CD4-positive, alpha-beta T cell treated with Interferon gamma for 1 hour (primary cell): ENCODE results near the gene HMGN3.
"Not testable (repeated sequence)": the region's sequence is repeated elsewhere in the genome, so short reads cannot be mapped to it uniquely, and the experiment has no call there.

Source experiments
- DNase-seq: peaks from one replicate; pipeline ENCODE4 v3.0.0-alpha.2; 2020

Gene HMGN3

DNA sequence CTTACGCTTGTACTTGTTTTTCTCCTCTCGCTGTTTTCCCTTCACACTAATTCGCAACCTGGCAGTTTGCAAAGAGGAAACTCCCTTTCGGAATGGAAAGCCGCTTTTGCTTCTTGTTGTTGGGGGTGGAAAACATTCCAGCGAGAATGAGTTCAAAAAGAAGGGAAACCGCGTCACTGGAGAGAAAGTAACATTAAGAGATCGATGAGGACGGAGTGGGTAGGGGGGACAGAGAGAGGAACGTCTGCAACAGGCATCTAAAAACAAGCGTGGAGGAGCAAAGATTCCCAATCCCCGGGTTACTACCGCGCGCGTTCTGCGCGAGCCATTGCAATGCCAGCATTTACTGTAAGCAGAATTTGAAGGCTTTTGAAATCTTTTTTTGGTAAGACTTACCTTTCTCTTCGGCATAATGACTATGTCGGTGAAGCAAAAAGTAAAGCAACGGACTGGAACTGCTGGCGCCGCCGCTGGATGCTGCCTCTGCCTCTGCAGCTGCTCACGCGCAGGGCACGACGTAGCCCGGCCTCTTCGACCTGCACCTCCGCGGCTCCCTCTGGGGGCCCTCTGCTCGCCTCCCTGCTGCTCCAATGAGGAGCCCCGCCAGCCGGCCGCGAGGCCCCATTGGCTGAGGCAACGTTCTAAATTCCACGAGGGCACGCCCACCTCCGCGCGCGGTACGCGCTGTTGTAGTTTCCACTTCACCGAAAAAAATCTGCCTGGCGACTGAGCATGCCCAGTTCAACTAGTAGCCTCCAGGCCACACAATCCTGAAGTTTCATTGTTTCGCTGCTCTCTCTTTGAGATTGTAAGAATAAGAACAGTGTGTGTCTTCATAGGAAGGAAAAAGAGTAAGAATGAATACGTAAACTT is at the start of gene HMGN3:
Gene HMGN3, minus strand, starts transcription at position 533 of the 873 bp plus-strand sequence.
- peak; percentile 92 for DNase-seq

DNA sequence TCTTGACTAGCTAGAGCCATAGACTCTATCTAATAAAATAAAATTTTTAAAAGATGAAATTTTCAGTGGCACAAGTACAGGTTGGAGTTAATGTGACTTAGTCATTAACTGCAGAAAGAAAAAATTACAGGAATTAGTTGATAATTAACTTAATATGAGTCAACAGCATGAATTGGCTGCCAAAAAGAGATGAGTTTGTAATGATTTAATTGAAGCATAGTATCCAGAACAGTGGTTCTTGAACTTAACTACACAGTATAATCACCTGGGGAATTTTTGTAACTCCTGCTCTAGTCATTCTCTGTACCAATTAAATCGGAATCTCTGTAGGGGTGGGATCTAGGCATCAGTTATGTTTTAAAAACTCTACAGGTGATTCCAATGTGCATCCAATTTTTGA is 46.3 kb upstream of the HMGN3 start:
- no peak for DNase-seq

DNA sequence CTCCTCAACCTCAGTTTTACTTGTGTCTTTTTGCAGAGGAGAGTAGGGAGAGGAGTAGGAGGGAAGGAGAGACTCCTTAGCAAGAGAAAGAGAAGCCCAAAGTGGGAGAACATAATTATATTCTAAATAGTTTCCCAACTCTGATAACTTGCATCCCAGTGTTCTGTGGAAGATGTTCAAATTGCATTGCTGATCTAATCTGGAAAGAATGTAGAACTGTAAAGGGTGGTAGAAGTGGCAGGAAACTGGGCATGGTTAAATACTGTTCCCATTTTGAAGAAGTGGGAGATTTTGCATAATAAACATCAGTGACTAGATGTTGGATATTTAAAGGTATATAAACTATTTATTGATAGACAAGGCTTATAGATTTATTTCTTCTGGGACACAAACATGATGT is 42.6 kb upstream of the HMGN3 start:
- no peak for DNase-seq

DNA sequence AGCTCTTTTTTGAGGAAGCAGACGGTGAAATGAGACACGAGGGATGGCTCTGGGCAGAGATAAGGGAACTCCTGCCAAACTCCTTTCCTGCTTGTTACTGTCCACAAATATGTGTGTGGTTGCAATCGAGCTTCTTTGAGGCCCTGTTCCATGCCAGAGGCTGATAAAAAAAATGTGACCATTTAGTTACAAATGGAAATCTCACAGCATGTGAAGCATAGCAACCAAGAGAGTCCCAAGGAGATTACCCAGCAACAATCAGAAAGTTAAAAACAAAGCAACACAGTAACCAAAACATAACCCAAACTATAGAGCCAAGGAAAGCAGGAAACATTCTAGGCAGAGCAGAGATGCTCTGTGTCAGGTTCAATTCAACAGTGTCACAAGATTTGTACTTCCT is 35.4 kb upstream of the HMGN3 start:
- DNase-seq, result no peak

DNA sequence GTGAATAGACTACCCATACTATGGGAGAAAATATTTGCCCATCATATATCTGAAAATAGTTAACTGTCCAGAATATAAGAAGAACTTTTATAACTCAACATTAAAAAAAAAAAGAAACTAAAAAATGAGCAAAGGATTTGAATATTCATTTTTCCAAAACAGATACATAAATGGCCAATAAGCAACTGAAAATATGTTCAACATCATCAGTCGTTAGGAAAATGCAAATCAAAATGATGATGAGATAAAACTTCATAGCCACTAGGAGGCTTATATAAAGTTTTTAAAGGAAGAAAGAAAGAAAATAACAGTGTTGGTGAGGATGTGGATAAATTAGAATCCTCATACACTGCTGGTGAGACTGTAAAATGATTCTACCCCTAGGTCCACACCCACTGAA is 32.6 kb upstream of the HMGN3 start:
- no peak for DNase-seq

GRCh38 chr6:79266051-79266450 is 31.6 kb upstream of the HMGN3 start:
- no peak for DNase-seq

DNA sequence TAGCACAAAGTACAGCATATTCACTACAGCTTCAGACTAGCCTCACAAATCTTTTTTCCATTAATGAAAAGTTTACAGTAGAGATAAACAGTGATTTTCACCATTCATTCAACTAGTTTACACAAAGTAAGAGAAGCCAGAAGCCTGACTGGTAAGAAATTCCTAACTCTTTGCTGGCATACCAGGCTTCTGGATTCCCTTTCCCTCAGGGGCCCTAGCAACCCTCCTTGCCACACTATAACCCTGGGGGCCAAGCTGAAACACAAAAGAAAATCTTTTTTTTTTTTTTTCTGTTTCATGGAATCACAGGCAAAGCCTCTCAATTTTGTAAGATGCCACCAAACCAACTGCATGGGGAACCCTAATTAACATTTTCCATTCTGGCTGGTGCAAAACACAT is 28.9 kb upstream of the HMGN3 start:
- DNase-seq, result no peak

- DNase-seq, result no peak
These were observed 27.2 kb upstream of the HMGN3 start for GRCh38 chr6:79261666-79262065.

DNA sequence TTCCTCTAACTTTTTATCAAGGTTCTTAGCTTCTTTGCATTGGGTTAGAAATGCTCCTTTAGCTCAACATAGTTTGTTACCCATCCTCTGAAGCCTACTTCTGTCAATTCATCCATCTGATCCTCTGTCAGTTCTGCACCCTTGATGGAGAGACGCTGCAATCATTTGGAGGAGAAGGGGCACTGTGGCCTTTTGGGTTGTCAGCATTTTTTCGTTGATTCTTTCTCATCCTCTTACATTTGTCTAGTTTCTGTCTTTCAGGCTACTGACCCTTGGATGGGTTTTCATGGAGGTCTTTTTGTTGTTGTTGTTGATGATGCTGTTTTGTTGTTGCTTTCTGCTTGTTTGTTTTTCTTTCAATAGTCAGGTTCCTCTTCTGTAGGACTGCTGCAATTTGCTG is 26.3 kb upstream of the HMGN3 start:
- no peak for DNase-seq

DNA sequence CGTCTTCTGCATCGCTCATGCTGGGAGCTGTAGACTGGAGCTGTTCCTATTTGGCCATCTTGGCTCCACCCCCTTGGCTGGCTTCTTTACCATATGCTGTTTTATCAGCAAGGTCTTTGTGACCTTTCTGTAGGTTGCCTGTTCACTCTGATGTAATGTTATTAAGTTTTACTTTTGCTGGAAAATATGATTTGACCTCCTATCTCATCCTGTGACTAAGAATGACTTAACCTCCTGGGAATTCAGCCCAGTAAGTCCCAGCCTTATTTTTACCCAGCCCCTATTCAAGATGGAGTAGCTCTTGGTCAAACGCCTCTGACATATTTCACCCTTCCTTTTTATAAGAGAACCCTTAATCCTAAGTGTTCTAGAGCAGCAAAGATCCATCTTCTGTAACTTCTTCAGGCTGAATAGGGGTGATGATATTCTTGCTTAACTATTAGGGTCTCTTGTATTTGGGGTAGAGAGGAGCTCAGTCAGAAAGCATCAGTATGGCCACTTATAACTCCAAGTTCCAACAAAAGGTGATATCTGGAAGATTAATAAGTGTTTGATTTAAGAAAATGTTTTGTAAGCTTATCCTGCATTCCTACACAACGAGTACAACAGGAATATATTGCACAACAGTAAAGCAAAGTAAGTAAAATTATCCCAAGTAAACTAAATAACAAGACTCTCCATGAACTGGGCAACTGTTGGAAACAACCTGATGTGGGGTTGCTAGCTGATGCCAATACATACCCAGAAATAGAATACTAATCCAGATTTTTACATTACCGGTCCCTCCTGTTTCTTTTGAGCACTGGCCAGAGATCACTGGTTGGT is 23.1 kb upstream of the HMGN3 start:
- no peak for DNase-seq

GRCh38 chr6:79256770-79257169 is 22.3 kb upstream of the HMGN3 start:
- DNase-seq, result not testable (repeated sequence)

- not testable (repeated sequence) for DNase-seq
These were observed 20.6 kb upstream of the HMGN3 start for GRCh38 chr6:79255086-79255485.

GRCh38 chr6:79250559-79250958 is 16.1 kb upstream of the HMGN3 start:
- no peak for DNase-seq

- DNase-seq, result no peak
These were observed 15.6 kb upstream of the HMGN3 start for GRCh38 chr6:79250107-79250514.

DNA sequence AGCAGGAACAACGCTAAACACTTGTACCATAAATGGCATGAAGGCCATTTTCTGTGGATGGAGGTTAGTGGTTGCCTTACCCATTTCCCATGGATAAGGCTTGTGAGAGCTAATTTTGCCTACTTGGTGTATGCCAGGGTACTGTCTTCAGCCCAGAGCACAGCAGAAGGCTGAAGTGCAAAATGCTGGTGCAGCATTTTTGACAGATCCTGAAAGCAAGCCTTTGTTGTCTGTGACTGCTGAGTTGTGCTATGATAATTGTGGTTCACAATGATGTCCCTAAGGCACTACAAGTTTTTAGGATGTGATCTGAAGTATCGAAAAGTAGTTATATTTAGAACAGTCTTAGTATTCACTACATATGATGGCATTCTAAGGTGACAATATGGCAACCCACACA is 14.7 kb upstream of the HMGN3 start:
- DNase-seq, result no peak

GRCh38 chr6:79246891-79247290 is 12.4 kb upstream of the HMGN3 start:
- no peak for DNase-seq

- DNase-seq, result no peak
These were observed 6.7 kb upstream of the HMGN3 start for GRCh38 chr6:79241228-79241627.

DNA sequence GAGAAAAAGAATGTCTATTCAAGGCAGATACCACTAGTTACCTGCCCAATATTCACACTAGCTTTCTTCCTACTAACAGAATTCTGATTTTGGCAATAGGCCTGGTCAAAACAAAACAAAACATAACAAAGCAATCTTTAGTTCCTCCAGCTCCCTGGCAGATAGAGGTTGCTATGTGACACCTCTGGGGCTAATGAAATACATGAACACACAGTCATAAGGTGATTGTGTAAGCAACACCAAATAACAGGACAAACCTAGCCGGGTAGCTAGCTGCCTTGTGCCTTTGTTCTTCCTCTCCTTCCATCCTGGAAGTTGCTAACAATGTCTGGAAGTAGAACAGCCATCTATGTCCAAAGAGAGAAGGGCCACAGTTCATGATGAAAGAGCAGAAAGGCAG is 6.0 kb upstream of the HMGN3 start:
- DNase-seq, result no peak

DNA sequence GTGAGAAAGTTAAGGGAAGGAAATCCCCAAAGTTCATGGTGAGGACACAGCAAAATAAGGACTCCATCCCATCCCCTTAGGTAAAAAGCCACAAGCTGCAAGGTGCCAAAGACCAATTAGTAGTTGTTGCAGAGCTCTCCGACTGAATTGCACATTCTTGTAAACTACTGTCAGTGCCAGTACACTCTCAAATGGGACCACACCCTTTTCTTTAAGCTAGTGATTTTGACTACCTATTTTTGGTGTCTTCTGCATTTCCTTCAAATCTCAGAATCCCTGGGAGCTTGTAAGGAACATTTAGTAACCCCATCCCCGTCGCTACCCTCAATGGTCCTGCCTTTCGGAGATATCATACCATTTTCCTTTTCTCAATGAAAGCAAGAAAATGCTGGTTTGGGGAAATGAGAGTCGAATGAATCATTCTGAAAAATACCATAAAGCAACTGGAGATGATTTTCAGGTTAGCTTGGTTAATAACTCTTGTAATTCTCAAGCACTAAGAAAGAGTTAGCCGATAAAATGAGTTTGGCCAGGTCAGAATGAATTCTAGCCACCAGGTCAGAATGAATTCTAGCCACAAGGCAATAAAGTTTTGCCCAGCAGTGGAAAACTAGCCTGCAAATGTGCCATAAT is 5.2 kb upstream of the HMGN3 start:
- DNase-seq, result no peak

DNA sequence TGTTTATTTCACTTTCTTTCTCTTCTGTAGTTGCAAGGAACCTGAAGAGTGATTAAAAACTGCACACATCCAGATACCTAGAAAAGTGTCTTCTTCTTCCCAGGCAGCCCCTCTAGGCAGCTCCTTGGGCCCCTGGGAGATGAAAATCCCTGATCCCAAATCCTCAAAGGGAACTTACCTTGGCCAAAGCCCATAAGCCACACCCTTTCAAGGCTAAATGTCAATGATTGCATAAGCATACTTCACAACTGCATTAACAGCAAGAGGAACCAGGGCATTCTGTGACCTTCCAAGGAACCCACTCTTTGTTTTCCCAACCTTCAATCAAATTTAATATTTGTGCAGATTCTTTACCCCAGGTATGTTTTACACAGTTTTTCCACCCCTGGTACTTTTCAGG is 4.4 kb upstream of the HMGN3 start:
- no peak for DNase-seq

DNA sequence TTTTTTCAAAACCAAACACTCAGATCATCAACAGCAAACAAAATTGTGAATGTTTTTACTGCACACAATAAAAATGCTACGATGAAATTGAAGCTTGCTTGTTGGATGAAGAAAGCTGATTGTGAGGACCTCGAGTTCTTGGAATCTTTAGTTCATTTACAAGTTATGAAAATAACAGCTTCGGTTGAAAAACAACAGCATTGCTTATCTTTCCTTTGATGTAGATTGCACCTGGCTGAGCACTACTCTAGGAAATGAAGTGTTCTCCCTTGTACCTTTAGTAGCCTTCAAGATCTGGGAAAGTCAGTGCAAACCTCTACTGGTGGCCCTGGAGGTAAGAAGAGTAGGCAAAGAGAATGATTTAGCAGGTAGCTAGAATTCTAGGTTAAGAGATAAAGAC is 2.2 kb upstream of the HMGN3 start:
- no peak for DNase-seq

DNA sequence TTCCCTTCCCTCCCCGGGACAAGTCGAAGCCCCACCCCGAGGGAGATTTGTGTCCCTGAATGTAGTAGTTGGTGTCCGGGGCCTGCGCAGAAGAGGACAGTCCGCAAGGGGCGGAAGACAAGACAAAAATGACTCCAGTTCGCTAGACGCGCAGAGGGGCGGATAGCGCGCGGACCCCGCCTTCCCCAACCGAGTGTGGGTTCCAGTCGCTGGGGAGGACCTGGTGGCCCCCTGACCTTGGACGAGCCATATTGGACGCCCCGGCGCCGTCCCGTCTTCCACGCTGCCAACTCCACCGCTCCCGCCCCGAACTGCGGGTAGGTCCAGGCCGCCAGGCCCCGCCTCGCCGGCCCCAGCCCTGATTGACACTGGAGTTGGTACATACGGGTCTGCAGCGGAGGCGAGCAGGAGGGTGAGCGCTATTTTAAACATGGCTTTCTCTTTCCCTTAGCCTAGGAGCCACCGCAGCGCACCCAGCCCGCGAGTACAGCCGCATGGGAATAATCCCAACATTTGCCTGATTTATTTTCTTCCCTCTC is 802 bp downstream of the HMGN3 start:
- peak; percentile 53 for DNase-seq

DNA sequence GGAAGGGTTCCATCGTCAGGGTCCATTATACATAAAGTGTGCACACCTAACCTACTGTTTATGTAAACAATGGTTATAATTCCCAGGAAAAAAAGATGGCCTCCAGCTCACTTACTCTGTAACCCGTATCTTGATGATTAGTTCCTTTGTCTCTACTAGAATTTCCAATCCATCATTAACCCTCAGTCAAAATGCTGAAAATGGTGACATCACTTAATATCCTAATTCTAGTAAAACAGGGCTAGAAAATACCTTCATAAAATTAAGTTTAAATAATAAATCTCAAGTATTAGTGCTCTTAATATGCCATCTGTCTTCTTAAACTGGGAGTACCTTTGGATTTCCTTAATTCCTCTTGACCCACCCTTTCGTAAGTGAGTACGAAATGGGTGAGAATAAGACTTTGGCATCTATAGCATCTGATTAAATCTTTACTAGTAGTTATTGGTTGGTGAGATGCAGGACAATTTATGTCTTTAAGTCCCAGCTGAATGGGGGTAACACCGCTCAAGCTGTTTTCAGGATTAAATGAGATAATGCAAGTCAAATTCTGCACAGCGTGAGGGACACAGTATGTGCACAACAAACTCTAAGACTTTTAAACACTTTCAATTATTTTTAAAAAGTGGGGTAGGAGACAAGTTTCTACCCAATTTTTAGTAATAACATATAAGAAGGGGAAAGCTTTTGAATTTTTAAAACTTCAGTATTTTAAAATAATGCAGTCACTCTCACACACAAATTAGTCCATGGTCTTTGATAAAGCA is 1.6 kb downstream of the HMGN3 start:
- no peak for DNase-seq
